Measurements from ENCODE around the gene PCBP1.
"Not testable (repeated sequence)": the region's sequence is repeated elsewhere in the genome, so short reads cannot be mapped to it uniquely, and the experiment has no call there.

The PCBP1 gene

DNA sequence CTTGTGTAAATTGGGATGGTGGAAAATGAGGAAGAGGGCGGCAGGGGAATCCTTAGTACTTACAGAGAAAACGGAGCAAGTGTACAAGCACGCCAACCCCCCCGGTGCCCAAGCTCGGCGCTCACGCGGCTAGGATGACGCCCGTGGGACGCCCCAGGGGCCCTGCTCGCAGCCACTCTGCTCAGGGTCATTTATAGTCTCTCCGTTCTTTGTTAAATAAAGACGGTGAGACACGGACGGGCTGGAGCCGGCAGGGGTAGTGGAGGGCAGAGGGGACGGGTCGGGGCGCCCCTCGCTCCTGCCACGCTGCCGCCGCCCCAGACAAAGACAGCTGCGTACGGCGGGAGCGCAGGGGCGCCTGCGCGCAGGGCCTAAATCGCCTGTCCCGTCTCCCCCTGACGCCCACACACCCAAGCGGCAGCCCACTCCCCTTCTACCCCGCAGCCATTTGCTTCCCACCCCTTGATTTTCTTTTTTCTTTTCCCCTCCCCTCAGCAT is 37.8 kb downstream of the PCBP1 start:
- no peak for DNase-seq (ENCODE audit: low read depth in 2 of 2)

- no peak for DNase-seq (ENCODE audit: low read depth in 2 of 2)
These were observed 38.2 kb downstream of the PCBP1 start for GRCh38 chr2:70125498-70125898.

GRCh38 chr2:70126413-70126812 is 39.1 kb downstream of the PCBP1 start:
- DNase-seq (ENCODE audit: low read depth in 2 of 2) = no peak

GRCh38 chr2:70128005-70128404 is 40.7 kb downstream of the PCBP1 start:
- no peak for DNase-seq (ENCODE audit: low read depth in 2 of 2)

- DNase-seq (ENCODE audit: low read depth in 2 of 2) = not testable (repeated sequence)
These were observed 44.3 kb downstream of the PCBP1 start for GRCh38 chr2:70131344-70132143.

DNA sequence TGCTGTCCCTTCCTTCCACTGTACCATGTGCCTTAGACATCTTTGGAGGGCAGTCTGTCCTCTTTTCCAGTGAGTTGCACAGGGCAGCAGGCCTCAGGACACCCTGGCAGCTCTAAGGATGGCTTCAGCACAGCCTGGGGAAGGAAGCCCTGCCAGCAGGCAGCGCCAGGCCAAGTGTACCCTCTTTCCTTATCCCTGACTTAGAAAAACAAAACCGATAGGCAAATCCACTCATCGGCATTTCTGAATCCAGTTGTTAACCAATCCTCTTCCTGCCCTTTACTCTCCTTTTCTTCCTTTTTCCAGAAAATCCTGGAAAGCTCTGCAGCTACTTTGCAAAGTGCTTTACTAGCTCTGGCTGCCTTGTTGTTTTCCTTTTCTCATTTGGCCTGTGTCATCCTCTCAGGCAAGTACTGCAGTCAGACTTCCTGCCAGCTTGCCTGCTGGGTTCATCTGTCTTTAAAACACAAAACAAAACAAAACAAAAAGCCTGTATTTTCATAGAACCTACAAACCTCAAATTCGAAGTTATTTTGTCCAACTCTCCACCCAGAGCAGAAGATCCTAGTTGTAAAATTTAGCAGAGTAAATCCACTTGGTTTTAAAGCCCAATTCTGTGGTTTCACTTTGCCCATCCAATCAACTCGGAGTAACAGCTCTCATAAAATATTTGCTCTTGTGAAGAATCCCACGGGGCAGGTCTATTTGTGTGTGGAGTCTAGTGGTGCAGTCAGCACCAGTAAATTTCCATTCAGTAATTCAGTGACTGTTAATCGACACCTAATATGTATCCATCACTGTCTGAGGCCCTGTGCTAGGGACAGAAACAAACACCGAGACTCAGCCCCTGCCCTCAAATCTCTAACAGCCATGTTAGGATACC is 45.2 kb downstream of the PCBP1 start:
- DNase-seq (ENCODE audit: low read depth in 2 of 2) = no peak

GRCh38 chr2:70133127-70133452 is 45.8 kb downstream of the PCBP1 start:
- no peak for DNase-seq (ENCODE audit: low read depth in 2 of 2)

DNA sequence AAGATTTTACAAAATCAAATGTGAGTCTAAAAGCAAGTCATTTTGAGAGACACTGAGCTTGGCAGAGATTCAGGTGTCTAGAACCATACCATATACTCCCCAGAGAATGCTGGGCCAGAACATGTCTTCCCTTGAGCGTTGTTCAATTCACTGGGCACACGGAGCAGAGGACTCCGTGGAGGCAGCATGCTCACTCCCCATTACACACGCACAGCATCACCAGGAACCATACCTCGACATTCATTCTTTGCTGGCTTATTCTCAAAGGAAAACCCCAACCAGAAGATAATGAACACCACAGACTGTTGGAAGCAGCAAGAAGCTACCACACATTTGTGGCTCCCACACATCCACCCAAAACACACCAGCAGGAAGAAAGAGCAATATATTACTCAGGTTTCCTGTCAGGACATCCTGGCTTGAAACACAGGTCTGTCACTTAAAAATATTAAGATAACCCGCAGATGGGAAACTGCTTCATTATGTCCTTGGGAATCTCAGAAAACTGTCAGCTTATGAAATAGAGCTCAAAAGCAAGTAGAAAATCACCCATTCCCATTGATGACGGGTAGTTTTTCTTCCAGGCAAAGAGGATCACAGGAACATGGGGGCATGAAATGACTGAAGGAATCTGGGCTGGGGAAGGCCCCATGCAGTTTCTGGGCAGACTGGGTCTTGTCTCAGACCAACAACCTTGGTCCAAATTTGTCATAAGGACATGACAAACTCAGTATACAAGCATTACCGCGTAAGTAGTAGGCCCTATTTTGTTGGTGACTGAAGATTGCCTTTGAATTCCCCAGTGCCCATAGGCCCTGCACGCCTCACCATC is 46.4 kb downstream of the PCBP1 start:
- DNase-seq (ENCODE audit: low read depth in 2 of 2) = no peak

DNA sequence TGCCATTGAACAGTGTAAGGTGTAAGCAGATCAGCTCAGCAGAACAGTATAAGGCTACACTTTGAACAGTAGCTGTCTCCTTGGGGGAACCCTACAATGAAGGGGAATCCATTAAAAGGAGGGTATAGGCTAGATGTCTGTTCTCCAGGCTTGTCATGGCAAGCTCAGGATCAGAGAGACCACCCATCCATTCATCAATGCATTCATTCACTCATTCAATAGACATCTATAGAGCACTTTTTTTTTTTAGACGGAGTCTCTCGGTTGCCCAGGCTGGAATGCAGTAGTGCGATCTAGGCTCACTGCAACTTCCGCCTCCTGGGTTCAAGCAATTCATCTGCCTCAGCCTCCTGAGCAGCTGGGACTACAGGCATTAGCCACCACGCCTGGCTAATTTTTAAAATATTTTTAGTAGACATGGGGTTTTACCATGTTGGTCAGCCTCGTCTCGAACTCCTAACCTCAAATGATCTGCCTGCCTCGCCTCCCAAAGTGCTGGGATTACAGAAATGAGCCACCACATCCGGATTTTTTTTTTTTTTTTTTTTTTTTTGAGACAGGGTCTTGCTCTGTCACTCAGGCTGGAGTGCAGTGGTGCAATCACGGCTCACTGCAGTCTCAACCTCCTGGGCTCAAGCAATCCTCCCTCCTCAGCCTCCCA is 47.2 kb downstream of the PCBP1 start:
- DNase-seq (ENCODE audit: low read depth in 2 of 2) = not testable (repeated sequence)

All from activated CD4-positive, alpha-beta T cell treated with anti-CD3 and anti-CD28 coated beads for 24 hours (primary cell).